HCT116 (cell line): ENCODE results near the gene MORN1. TPM values are rescaled to one million over a fixed set of nuclear protein-coding genes. Genes with fewer than 3 reads are reported as not detected.

Experiments used
- ATAC-seq: fragments of 200-7000 bp; cut with Tn5 transposase; 2 replicates; pipeline ENCODE4 v1.9.1; 2020; ENCODE audit warnings: mild to moderate bottlenecking, moderate library complexity
- BruUV-seq: library from RNA; stranded (reverse); fragments of 400-500 nt; replicated peaks from 2 replicates; lab custom pipeline; 2021; lab: Mats Ljungman, UMichigan
- CTCF ChIA-PET: fragments of 300-600 bp; sonication (Branson Sonifier 250); formaldehyde crosslinking; loops from one replicate; lab custom pipeline; 2021; ENCODE audit warnings: antibody characterized with exemption; lab: Charles Lee
- POLR2A ChIA-PET: fragments of 300-600, 350-600 bp; sonication (Branson Sonifier 250); formaldehyde crosslinking; loops from one replicate; lab custom pipeline; 2021; ENCODE audit warnings: antibody characterized with exemption; lab: Charles Lee
- RAD21 ChIA-PET, 2 experiments: fragments of 300-600 bp; sonication (Branson Sonifier 250); formaldehyde crosslinking; loops; one replicate each; lab custom pipeline; 2023; ENCODE audit warnings: low total read pairs in 2 of 2; ENCODE audit not compliant: uncharacterized antibody in 2 of 2, unreplicated experiment in 2 of 2, low non-redundant PET in 1 of 2; lab: Charles Lee
- DNase-seq: peaks from one replicate; pipeline ENCODE4 v3.0.0-alpha.2; 2010; ENCODE audit warnings: low read depth, low spot score
- H2AFZ ChIP-seq: fragments of 200-600 bp; shearing (Covaris generic), sonication (generic); 2 replicates; pipeline ENCODE4 v1.6.1; 2017; ENCODE audit warnings: low read depth, mixed run types, mixed read lengths, antibody characterized with exemption, low read length; ENCODE audit not compliant: poor library complexity, severe bottlenecking
- H3K27ac ChIP-seq: 2 replicates; pipeline ENCODE4 v1.5.1; 2012; ENCODE audit warnings: low read depth, low read length
- H3K27me3 ChIP-seq: fragments of 200-600 bp; sonication (generic); 2 replicates; pipeline ENCODE4 v1.6.1; 2016; ENCODE audit warnings: mixed run types, low read length, mixed read lengths; ENCODE audit not compliant: insufficient read depth
- H3K36me3 ChIP-seq, 2 experiments: fragments of 200-500 bp in 1 of 2; fragments of 200-600 bp in 1 of 2; sonication (Bioruptor generic) in 1 of 2; sonication (generic) in 1 of 2; 2 replicates each; pipeline versions ENCODE4 v1.5.1 to v1.6.1; 2014 to 2016; ENCODE audit warnings: low read length in 2 of 2, inconsistent platforms in 1 of 2, mixed read lengths in 1 of 2, mixed run types in 1 of 2; ENCODE audit not compliant: insufficient read depth in 2 of 2, control insufficient read depth in 1 of 2
- H3K4me1 ChIP-seq, 2 experiments: fragments of 200-600 bp in 1 of 2; sonication (generic) in 1 of 2; 2 replicates each; pipeline versions ENCODE4 v1.5.1 to v1.6.1; 2012 to 2017; ENCODE audit warnings: low read length in 2 of 2, inconsistent platforms in 1 of 2, mild to moderate bottlenecking in 1 of 2, mixed read lengths in 1 of 2, mixed run types in 1 of 2, moderate library complexity in 1 of 2; ENCODE audit not compliant: insufficient read depth in 2 of 2, control insufficient read depth in 1 of 2
- H3K4me2 ChIP-seq: fragments of 200-600 bp; sonication (generic); 2 replicates; pipeline ENCODE4 v1.6.1; 2017; ENCODE audit warnings: mixed run types, low read length, mixed read lengths
- H3K4me3 ChIP-seq, 2 experiments: fragments of 200-600 bp in 1 of 2; sonication (generic) in 1 of 2; replicated peaks in 1 of 2; 2 replicates each; pipeline ENCODE4 v1.5.1; 2011 to 2016; ENCODE audit warnings: low read length in 2 of 2, control low read depth in 1 of 2, low read depth in 1 of 2, mild to moderate bottlenecking in 1 of 2, mixed read lengths in 1 of 2, mixed run types in 1 of 2
- H3K79me2 ChIP-seq: fragments of 200-600 bp; sonication (generic); 2 replicates; pipeline ENCODE4 v1.6.1; 2017; ENCODE audit warnings: mild to moderate bottlenecking, mixed run types, low read length, moderate library complexity, mixed read lengths; ENCODE audit not compliant: insufficient read depth
- H3K9ac ChIP-seq: fragments of 200-600 bp; sonication (generic); 2 replicates; pipeline ENCODE4 v1.6.1; 2016; ENCODE audit warnings: low read length, mixed read lengths
- H3K9me2 ChIP-seq: fragments of 200-600 bp; sonication (generic), shearing (Covaris generic); 2 replicates; pipeline ENCODE4 v1.6.1; 2017; ENCODE audit warnings: mixed run types, mild to moderate bottlenecking, moderate library complexity; ENCODE audit not compliant: insufficient read depth
- H3K9me3 ChIP-seq, 2 experiments: fragments of 200-500 bp in 1 of 2; fragments of 200-600 bp in 1 of 2; sonication (Bioruptor generic) in 1 of 2; sonication (generic) in 1 of 2; 2 replicates each; pipeline ENCODE4 v1.6.1; 2014 to 2017; ENCODE audit warnings: low read length in 2 of 2, mixed read lengths in 2 of 2, inconsistent platforms in 1 of 2, low read depth in 1 of 2, mild to moderate bottlenecking in 1 of 2, mixed run types in 1 of 2, moderate library complexity in 1 of 2; ENCODE audit not compliant: control insufficient read depth in 1 of 2, insufficient read depth in 1 of 2
- H4K20me1 ChIP-seq: fragments of 200-600 bp; sonication (generic), shearing (Covaris generic); 2 replicates; pipeline ENCODE4 v1.6.1; 2017; ENCODE audit warnings: mixed run types, mild to moderate bottlenecking, moderate library complexity; ENCODE audit not compliant: insufficient read depth
- ATF3 ChIP-seq: IDR thresholded peaks from 2 replicates; pipeline ENCODE4 v1.6.1; 2012
- CBX3 ChIP-seq: IDR thresholded peaks from 2 replicates; pipeline ENCODE4 v1.6.1; 2012; ENCODE audit warnings: low read depth
- CEBPB ChIP-seq: IDR thresholded peaks from 2 replicates; pipeline ENCODE4 v1.6.1; 2012; ENCODE audit warnings: low read depth
- EGR1 ChIP-seq: IDR thresholded peaks from 2 replicates; pipeline ENCODE4 v1.6.1; 2012; ENCODE audit warnings: low read depth
- EZH2 ChIP-seq: fragments of 200-600 bp; sonication (generic); IDR thresholded peaks from 2 replicates; pipeline ENCODE4 v1.6.1; 2017; ENCODE audit warnings: antibody characterized with exemption, mixed run types
- FOSL1 ChIP-seq: IDR thresholded peaks from 2 replicates; pipeline ENCODE4 v1.6.1; 2012; ENCODE audit warnings: low read depth
- POLR2A ChIP-seq: IDR thresholded peaks from 2 replicates; pipeline ENCODE4 v1.7.0; 2011; ENCODE audit warnings: borderline replicate concordance; ENCODE audit not compliant: insufficient read depth, insufficient read length; ENCODE audit errors: extremely low read depth
- RAD21 ChIP-seq: IDR thresholded peaks from 2 replicates; pipeline ENCODE4 v1.6.1; 2012; ENCODE audit warnings: low read depth, mild to moderate bottlenecking
- REST ChIP-seq: IDR thresholded peaks from 2 replicates; pipeline ENCODE4 v1.6.1; 2012; ENCODE audit warnings: low read depth
- SIN3A ChIP-seq: IDR thresholded peaks from 2 replicates; pipeline ENCODE4 v1.6.1; 2012; ENCODE audit warnings: low read depth
- SP1 ChIP-seq: IDR thresholded peaks from 2 replicates; pipeline ENCODE4 v1.6.1; 2012; ENCODE audit warnings: low read depth
- SRF ChIP-seq: IDR thresholded peaks from 2 replicates; pipeline ENCODE4 v1.6.1; 2012; ENCODE audit warnings: low read depth
- TCF7L2 ChIP-seq: IDR thresholded peaks from 2 replicates; pipeline ENCODE4 v1.7.0; 2011; ENCODE audit warnings: borderline replicate concordance, inconsistent platforms; ENCODE audit not compliant: insufficient read depth, insufficient read length; ENCODE audit errors: extremely low read depth
- YY1 ChIP-seq: IDR thresholded peaks from 2 replicates; pipeline ENCODE4 v1.6.1; 2011; ENCODE audit warnings: low read length, low read depth, moderate library complexity, mild to moderate bottlenecking; ENCODE audit not compliant: insufficient replicate concordance; ENCODE audit errors: extremely low read depth
- ZFX ChIP-seq: fragments of 450-650 bp; IDR thresholded peaks from 2 replicates; pipeline ENCODE4 v1.6.1; 2017
- ZNF274 ChIP-seq: fragments of 200-500 bp; sonication (Bioruptor generic); IDR thresholded peaks from 2 replicates; pipeline ENCODE4 v1.6.1; 2014; ENCODE audit warnings: mild to moderate bottlenecking, low read depth, low read length, inconsistent platforms
- intact Hi-C: fragments of 100-400 bp; cut with micrococcal nuclease; formaldehyde crosslinking; loops from 2 replicates; pipeline ENCODE4 v1.10.0; 2022
- total RNA-seq: library from RNA; stranded (reverse); gene quantifications from one replicate; pipeline ENCODE4 v1.2.1, GENCODE V29; 2021; ENCODE audit not compliant: unreplicated experiment
- TF ChIP-seq, protein P1 (sequence below), 3 experiments: fragments of 200-600 bp in 1 of 3; sonication (generic) in 1 of 3; IDR thresholded peaks in 2 of 3; conservative IDR thresholded peaks in 1 of 3; 2 replicates each; pipeline ENCODE4 v1.5.1; 2012 to 2017; ENCODE audit warnings: low read depth in 2 of 3, low read length in 2 of 3, antibody characterized with exemption in 1 of 3, borderline replicate concordance in 1 of 3, control low read depth in 1 of 3, mild to moderate bottlenecking in 1 of 3, mixed read lengths in 1 of 3, mixed run types in 1 of 3, moderate library complexity in 1 of 3; ENCODE audit not compliant: insufficient read depth in 1 of 3
- TF ChIP-seq, protein P2 (sequence below): IDR thresholded peaks from 2 replicates; pipeline ENCODE4 v1.6.1; 2011; ENCODE audit warnings: mild to moderate bottlenecking, low read length, moderate library complexity; ENCODE audit not compliant: insufficient replicate concordance; ENCODE audit errors: extremely low read depth
- TF ChIP-seq, protein P3 (sequence below): IDR thresholded peaks from 2 replicates; pipeline ENCODE4 v1.6.1; 2012

The MORN1 gene
- total RNA-seq, 1 experiment from 2014 or later, result 21.4 TPM

DNA sequence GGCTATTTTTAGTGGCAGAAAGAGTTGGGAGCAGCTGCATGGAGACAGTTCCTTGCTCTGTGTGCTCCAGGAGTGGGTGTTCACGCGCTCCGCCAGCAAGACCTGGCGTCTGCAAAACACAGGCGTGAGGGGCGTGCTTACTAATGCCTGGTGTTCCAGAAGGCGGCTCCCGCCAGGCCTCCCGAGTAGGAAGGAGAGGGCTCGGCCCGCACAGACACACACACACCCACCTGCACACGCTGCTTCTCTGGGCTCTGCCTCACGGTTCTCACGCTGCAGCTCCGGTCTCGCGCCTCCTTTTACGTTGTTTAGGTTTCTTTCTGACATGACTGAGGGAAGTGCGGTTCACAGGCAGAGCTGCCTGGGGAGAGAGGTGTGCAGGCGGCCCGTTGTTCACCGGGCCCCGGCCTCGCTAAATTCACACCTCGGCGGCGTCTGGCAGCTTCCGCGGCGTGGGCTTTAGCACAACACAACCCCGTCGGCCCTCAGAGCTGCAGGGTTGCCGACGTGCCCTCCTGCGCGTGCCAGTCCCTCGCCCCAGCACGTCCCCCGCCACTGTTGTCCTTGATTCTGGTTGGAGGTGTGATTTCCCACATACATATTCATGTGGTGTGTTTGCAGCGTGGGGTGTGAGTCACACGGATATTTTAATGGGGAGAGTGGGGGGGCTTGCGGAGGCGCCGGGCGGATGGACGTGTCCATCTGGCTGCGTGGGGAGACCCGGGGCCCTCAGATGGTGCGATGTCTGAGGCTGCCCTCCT is 86.3 kb downstream of the MORN1 start:
- POLR2A ChIA-PET, result no interaction called here
- BruUV-seq, result no TSS peak
- Histone ChIP-seq H4K20me1 (no peaks in the 10 kb centered on the region), H3K9me3 (no peaks in the 10 kb centered on the region), H3K4me2 (no peak overlapping the region), H3K36me3 (peaks cover 8 to 12% of the 10 kb centered on the region in 2 experiments; a peak in 3 of 4 replicates)
- CTCF ChIA-PET, result no interaction called here
- no peak for DNase-seq
- TF ChIP-seq, protein P1, sequence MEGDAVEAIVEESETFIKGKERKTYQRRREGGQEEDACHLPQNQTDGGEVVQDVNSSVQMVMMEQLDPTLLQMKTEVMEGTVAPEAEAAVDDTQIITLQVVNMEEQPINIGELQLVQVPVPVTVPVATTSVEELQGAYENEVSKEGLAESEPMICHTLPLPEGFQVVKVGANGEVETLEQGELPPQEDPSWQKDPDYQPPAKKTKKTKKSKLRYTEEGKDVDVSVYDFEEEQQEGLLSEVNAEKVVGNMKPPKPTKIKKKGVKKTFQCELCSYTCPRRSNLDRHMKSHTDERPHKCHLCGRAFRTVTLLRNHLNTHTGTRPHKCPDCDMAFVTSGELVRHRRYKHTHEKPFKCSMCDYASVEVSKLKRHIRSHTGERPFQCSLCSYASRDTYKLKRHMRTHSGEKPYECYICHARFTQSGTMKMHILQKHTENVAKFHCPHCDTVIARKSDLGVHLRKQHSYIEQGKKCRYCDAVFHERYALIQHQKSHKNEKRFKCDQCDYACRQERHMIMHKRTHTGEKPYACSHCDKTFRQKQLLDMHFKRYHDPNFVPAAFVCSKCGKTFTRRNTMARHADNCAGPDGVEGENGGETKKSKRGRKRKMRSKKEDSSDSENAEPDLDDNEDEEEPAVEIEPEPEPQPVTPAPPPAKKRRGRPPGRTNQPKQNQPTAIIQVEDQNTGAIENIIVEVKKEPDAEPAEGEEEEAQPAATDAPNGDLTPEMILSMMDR (IDR thresholded peaks at IDR 0.05 in 2 of 3, conservative IDR thresholded peaks at IDR 0.05 in 1 of 3; ENCODE audit: borderline replicate concordance in 1 of 3, insufficient read depth in 1 of 3, low read depth in 2 of 3, low read length in 2 of 3), result no peak
- TF ChIP-seq TCF7L2 (no peak), SP1 (no peak), EGR1 (no peak), EZH2 (no peak), YY1 (no peak), POLR2A (no peak), RAD21 (no peak), CBX3 (no peak), FOSL1 (no peak), ZNF274 (no peak), ZFX (no peak), ATF3 (no peak), REST (no peak), CEBPB (no peak), SRF (no peak), SIN3A (no peak)
- TF ChIP-seq, protein P2, sequence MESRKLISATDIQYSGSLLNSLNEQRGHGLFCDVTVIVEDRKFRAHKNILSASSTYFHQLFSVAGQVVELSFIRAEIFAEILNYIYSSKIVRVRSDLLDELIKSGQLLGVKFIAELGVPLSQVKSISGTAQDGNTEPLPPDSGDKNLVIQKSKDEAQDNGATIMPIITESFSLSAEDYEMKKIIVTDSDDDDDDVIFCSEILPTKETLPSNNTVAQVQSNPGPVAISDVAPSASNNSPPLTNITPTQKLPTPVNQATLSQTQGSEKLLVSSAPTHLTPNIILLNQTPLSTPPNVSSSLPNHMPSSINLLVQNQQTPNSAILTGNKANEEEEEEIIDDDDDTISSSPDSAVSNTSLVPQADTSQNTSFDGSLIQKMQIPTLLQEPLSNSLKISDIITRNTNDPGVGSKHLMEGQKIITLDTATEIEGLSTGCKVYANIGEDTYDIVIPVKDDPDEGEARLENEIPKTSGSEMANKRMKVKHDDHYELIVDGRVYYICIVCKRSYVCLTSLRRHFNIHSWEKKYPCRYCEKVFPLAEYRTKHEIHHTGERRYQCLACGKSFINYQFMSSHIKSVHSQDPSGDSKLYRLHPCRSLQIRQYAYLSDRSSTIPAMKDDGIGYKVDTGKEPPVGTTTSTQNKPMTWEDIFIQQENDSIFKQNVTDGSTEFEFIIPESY, result no peak
- TF ChIP-seq, protein P3, sequence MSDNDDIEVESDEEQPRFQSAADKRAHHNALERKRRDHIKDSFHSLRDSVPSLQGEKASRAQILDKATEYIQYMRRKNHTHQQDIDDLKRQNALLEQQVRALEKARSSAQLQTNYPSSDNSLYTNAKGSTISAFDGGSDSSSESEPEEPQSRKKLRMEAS, result no peak
- TF ChIP-seq, all 23 proteins: peak for 0
- H3K4me1 ChIP-seq, result no peaks in the 10 kb centered on the region
- intact Hi-C loops, result no loop called here
- peaks cover 26% of the 10 kb centered on the region for H3K79me2 ChIP-seq
- H3K4me3 ChIP-seq, result no peak overlapping the region
- H3K9ac ChIP-seq, result no peak overlapping the region
- H3K27ac ChIP-seq, result no peak overlapping the region
- H3K9me2 ChIP-seq, result no peaks in the 10 kb centered on the region
- ATAC-seq, result no peak
- no peak overlapping the region for H2AFZ ChIP-seq
- RAD21 ChIA-PET, result no interaction called here
- no peaks in the 10 kb centered on the region for H3K27me3 ChIP-seq
